Neural cell (in vitro differentiated cells): Measurements from ENCODE around the gene ASCL5. TPM values are rescaled to one million over a fixed set of nuclear protein-coding genes. Genes with fewer than 3 reads are reported as not detected.

Experiments
- H2AFZ ChIP-seq: fragments of 200-600, 300-800 bp; sonication (generic), shearing (Covaris generic); 2 replicates; pipeline ENCODE4 v1.6.0; 2014; ENCODE audit warnings: low read depth, mild to moderate bottlenecking, antibody characterized with exemption, low read length, moderate library complexity
- H3F3A ChIP-seq: fragments of 200-600 bp; shearing (Covaris generic); 2 replicates; pipeline ENCODE4 v1.6.1; 2016; ENCODE audit warnings: mild to moderate bottlenecking, moderate library complexity, mixed read lengths, antibody characterized with exemption, low read length; ENCODE audit not compliant: insufficient read depth, poor library complexity, severe bottlenecking
- H3K27ac ChIP-seq: fragments of 200-600, 300-800 bp; sonication (generic), shearing (Covaris generic); 2 replicates; pipeline ENCODE4 v1.5.1; 2014; ENCODE audit warnings: mild to moderate bottlenecking, low read length, moderate library complexity
- H3K27me3 ChIP-seq: fragments of 300-800, 200-600 bp; sonication (generic), shearing (Covaris generic); 2 replicates; pipeline ENCODE4 v1.6.0; 2014; ENCODE audit warnings: mild to moderate bottlenecking, low read depth, low read length, moderate library complexity; ENCODE audit not compliant: insufficient read depth
- H3K36me3 ChIP-seq: fragments of 300-800, 200-600 bp; sonication (generic), shearing (Covaris generic); 2 replicates; pipeline ENCODE4 v1.5.1; 2014; ENCODE audit warnings: mild to moderate bottlenecking, antibody characterized with exemption, low read length, moderate library complexity; ENCODE audit not compliant: insufficient read depth
- H3K4me2 ChIP-seq: fragments of 300-800, 200-600 bp; sonication (generic), shearing (Covaris generic); 2 replicates; pipeline ENCODE4 v1.6.0; 2014; ENCODE audit warnings: mild to moderate bottlenecking, low read length
- H3K4me3 ChIP-seq: fragments of 300-800, 200-600 bp; sonication (generic), shearing (Covaris generic); 2 replicates; pipeline ENCODE4 v1.5.1; 2014; ENCODE audit warnings: mild to moderate bottlenecking, low read length, moderate library complexity
- H3K79me2 ChIP-seq: fragments of 200-600 bp; shearing (Covaris generic); replicated peaks from 2 replicates; pipeline ENCODE4 v1.6.0; 2014; ENCODE audit warnings: mild to moderate bottlenecking, low read length, moderate library complexity; ENCODE audit not compliant: insufficient read depth
- H3K9ac ChIP-seq: fragments of 300-800, 200-600 bp; sonication (generic), shearing (Covaris generic); 2 replicates; pipeline ENCODE4 v1.6.1; 2016; ENCODE audit warnings: mild to moderate bottlenecking, low read length, mixed read lengths
- H3K9me2 ChIP-seq: fragments of 200-600 bp; shearing (Covaris generic); 2 replicates; pipeline ENCODE4 v1.6.1; 2016; ENCODE audit warnings: mild to moderate bottlenecking, low read length, mixed read lengths; ENCODE audit not compliant: insufficient read depth
- H3K9me3 ChIP-seq: fragments of 200-600, 300-800 bp; sonication (generic), shearing (Covaris generic); 2 replicates; pipeline ENCODE4 v1.6.1; 2016; ENCODE audit warnings: mild to moderate bottlenecking, mixed run types, low read length, moderate library complexity, mixed read lengths
- H4K20me1 ChIP-seq: fragments of 200-600 bp; shearing (Covaris generic); 2 replicates; pipeline ENCODE4 v1.6.1; 2016; ENCODE audit warnings: mild to moderate bottlenecking, mixed run types; ENCODE audit not compliant: insufficient read depth
- CTCF ChIP-seq: fragments of 450-650 bp; IDR thresholded peaks from 2 replicates; pipeline ENCODE4 v1.5.1; 2014; ENCODE audit warnings: antibody characterized with exemption, mild to moderate bottlenecking, moderate library complexity; ENCODE audit not compliant: poor library complexity, severe bottlenecking
- EP300 ChIP-seq: fragments of 450-650 bp; conservative IDR thresholded peaks from 2 replicates; pipeline ENCODE4 v1.6.1; 2014; ENCODE audit warnings: antibody characterized with exemption, mild to moderate bottlenecking, moderate library complexity; ENCODE audit not compliant: poor library complexity, severe bottlenecking
- EZH2 ChIP-seq: fragments of 200-600, 300-800 bp; shearing (Covaris generic), sonication (generic); IDR thresholded peaks from 2 replicates; pipeline ENCODE4 v1.6.1; 2014; ENCODE audit warnings: antibody characterized with exemption, low read length, borderline replicate concordance, mild to moderate bottlenecking; ENCODE audit not compliant: insufficient read depth, poor library complexity, severe bottlenecking
- MXI1 ChIP-seq: fragments of 450-650 bp; conservative IDR thresholded peaks from 2 replicates; pipeline ENCODE4 v1.6.1; 2014; ENCODE audit warnings: antibody characterized with exemption, mild to moderate bottlenecking; ENCODE audit not compliant: poor library complexity, severe bottlenecking
- POLR2AphosphoS5 ChIP-seq: IDR thresholded peaks from 2 replicates; pipeline ENCODE4 v1.6.1; 2012
- RAD21 ChIP-seq: fragments of 450-650 bp; conservative IDR thresholded peaks from 2 replicates; pipeline ENCODE4 v1.6.1; 2014; ENCODE audit warnings: antibody characterized with exemption, mild to moderate bottlenecking, moderate library complexity
- REST ChIP-seq: IDR thresholded peaks from 2 replicates; pipeline ENCODE4 v1.6.1; 2012; ENCODE audit warnings: borderline replicate concordance
- SMC3 ChIP-seq: fragments of 450-650 bp; conservative IDR thresholded peaks from 2 replicates; pipeline ENCODE4 v1.6.1; 2014; ENCODE audit warnings: antibody characterized with exemption, mild to moderate bottlenecking, moderate library complexity; ENCODE audit not compliant: poor library complexity
- TAF1 ChIP-seq: IDR thresholded peaks from 2 replicates; pipeline ENCODE4 v1.6.1; 2012; ENCODE audit warnings: low read depth
- polyA plus RNA-seq: library from polyadenylated mRNA; depleted of rRNA; stranded (reverse); fragments of >200 nt; gene quantifications from 2 replicates; pipeline ENCODE4 v1.2.3, GENCODE V29; 2014

Gene ASCL5
- polyA plus RNA-seq, 1 donor from 2014 or later, result not detected

- H4K20me1 ChIP-seq, result no peaks in the 10 kb centered on the region
- H2AFZ ChIP-seq, result no peak overlapping the region
- no peaks in the 10 kb centered on the region for H3K9me2 ChIP-seq
- no peaks in the 10 kb centered on the region for H3F3A ChIP-seq
- no peak overlapping the region for H3K4me2 ChIP-seq
- no peaks in the 10 kb centered on the region for H3K36me3 ChIP-seq
- no peaks in the 10 kb centered on the region for H3K9me3 ChIP-seq
- no peak for TF ChIP-seq CTCF
- no peak for TF ChIP-seq SMC3
- TF ChIP-seq POLR2AphosphoS5, result no peak
- no peak for TF ChIP-seq RAD21
- TF ChIP-seq MXI1, result no peak
- TF ChIP-seq EZH2, result no peak
- no peak for TF ChIP-seq TAF1
- TF ChIP-seq EP300, result no peak
- TF ChIP-seq REST, result no peak
- H3K27ac ChIP-seq, result no peak overlapping the region
- H3K9ac ChIP-seq, result no peak overlapping the region
- H3K27me3 ChIP-seq, result no peaks in the 10 kb centered on the region
- no peak overlapping the region for H3K4me3 ChIP-seq
- no peaks in the 10 kb centered on the region for H3K79me2 ChIP-seq
Observed at GRCh38 chr1:201094832-201095231, 32.2 kb downstream of the ASCL5 start.

- TF ChIP-seq REST (no peak), CTCF (no peak), TAF1 (no peak), POLR2AphosphoS5 (no peak), MXI1 (no peak), RAD21 (no peak), EZH2 (no peak), SMC3 (no peak), EP300 (no peak)
- Histone ChIP-seq H3K27me3 (no peaks in the 10 kb centered on the region), H3K9ac (no peak overlapping the region), H3K9me3 (no peaks in the 10 kb centered on the region), H3K27ac (no peak overlapping the region), H3K79me2 (no peaks in the 10 kb centered on the region), H3F3A (no peaks in the 10 kb centered on the region), H3K36me3 (no peaks in the 10 kb centered on the region), H3K9me2 (no peaks in the 10 kb centered on the region), H3K4me3 (no peak overlapping the region), H3K4me2 (no peak overlapping the region), H2AFZ (no peak overlapping the region), H4K20me1 (no peaks in the 10 kb centered on the region)
Observed at GRCh38 chr1:201093962-201094361, 33.0 kb downstream of the ASCL5 start.
